Lower leg skin (tissue), 3 donors: Measurements from ENCODE around the gene PEX5L.

Source experiments
- CTCF ChIP-seq, 3 donors: fragments of 450-650 bp; IDR thresholded peaks; one replicate each; pipeline ENCODE4 v1.5.1; 2016; ENCODE audit warnings: antibody characterized with exemption in 3 of 3, mild to moderate bottlenecking in 3 of 3, moderate library complexity in 2 of 3
- POLR2A ChIP-seq, 2 donors: fragments of 450-650 bp; IDR thresholded peaks; one replicate each; pipeline ENCODE4 v1.6.1; 2016 to 2017; ENCODE audit warnings: antibody characterized with exemption in 2 of 2, mild to moderate bottlenecking in 1 of 2, moderate library complexity in 1 of 2

- TF ChIP-seq CTCF (IDR thresholded peaks at IDR 0.05) (no peak), POLR2A (IDR thresholded peaks at IDR 0.05) (no peak)
These were observed 12.1 kb upstream of the PEX5L start for GRCh38 chr3:180048840-180049239.
